Lower lobe of right lung (tissue), 2 donors: ENCODE results near the gene CEP295NL. TPM values are rescaled to one million over a fixed set of nuclear protein-coding genes. Genes with fewer than 3 reads are reported as not detected.
A peak's percentile ranks its signal among the peaks of the same experiment; 100 is the strongest.

Experiments used
- ATAC-seq, 2 donors: fragments of 200-7000 bp; cut with Tn5 transposase; one replicate each; pipeline ENCODE4 v1.9.1; 2020 to 2022; ENCODE audit warnings: mild to moderate bottlenecking in 2 of 2, moderate library complexity in 2 of 2
- DNase-seq: peaks from one replicate; pipeline ENCODE4 v3.0.0-alpha.2; 2020
- H3K27ac ChIP-seq: fragments of 200-600 bp; one replicate; pipeline ENCODE4 v1.8.0; 2022
- H3K27me3 ChIP-seq: fragments of 200-600 bp; one replicate; pipeline ENCODE4 v1.8.0; 2022; ENCODE audit warnings: low read depth
- H3K36me3 ChIP-seq: fragments of 200-600 bp; one replicate; pipeline ENCODE4 v1.8.0; 2022; ENCODE audit warnings: mild to moderate bottlenecking
- H3K4me1 ChIP-seq: fragments of 200-600 bp; one replicate; pipeline ENCODE4 v1.8.0; 2022
- H3K4me3 ChIP-seq: fragments of 200-600 bp; one replicate; pipeline ENCODE4 v1.8.0; 2022; ENCODE audit warnings: mild to moderate bottlenecking
- H3K9me3 ChIP-seq: fragments of 200-600 bp; one replicate; pipeline ENCODE4 v1.8.0; 2022
- CTCF ChIP-seq: fragments of 200-600 bp; IDR thresholded peaks from one replicate; pipeline ENCODE4 v1.8.0; 2022; ENCODE audit warnings: antibody characterized with exemption, mild to moderate bottlenecking
- intact Hi-C: fragments of 100-400 bp; cut with DNase I; formaldehyde crosslinking; loops from one replicate; pipeline ENCODE4 v1.11.0; 2022
- total RNA-seq: library from RNA; stranded (reverse); fragmentation: NEBNext Ultra II Directional; extraction: Animal tissue kit (Norgen Biotek cat#: 25700); gene quantifications from one replicate; pipeline ENCODE4 v1.2.1, GENCODE V29; 2021
- donor health status: DM: no; HTN: yes; CAD: no; lungs with severe emphysema.

The CEP295NL gene
- total RNA-seq, 1 donor from 2014 or later: 5.5 TPM

- H3K27ac ChIP-seq: peak overlapping the region; percentile 56
- H3K4me1 ChIP-seq: peaks cover 51% of the 10 kb centered on the region
- H3K4me3 ChIP-seq: no peak overlapping the region
- peak; percentile 79 for DNase-seq
- intact Hi-C loops: no loop called here
- ATAC-seq: peak; percentile 87 to 89
- no peaks in the 10 kb centered on the region for H3K9me3 ChIP-seq
- no peaks in the 10 kb centered on the region for H3K27me3 ChIP-seq
- TF ChIP-seq CTCF: no peak
- peaks cover 18% of the 10 kb centered on the region for H3K36me3 ChIP-seq
Observed at GRCh38 chr17:78899361-78900260, 3.4 kb downstream of the CEP295NL start.

- DNase-seq (no peak), ATAC-seq (no peak)
- intact Hi-C loops: no loop called here
- H3K36me3 ChIP-seq: peaks cover 18% of the 10 kb centered on the region
- peak overlapping the region; percentile 56 for H3K27ac ChIP-seq
- H3K9me3 ChIP-seq: no peaks in the 10 kb centered on the region
- peaks cover 57% of the 10 kb centered on the region for H3K4me1 ChIP-seq
- no peak overlapping the region for H3K4me3 ChIP-seq
- no peaks in the 10 kb centered on the region for H3K27me3 ChIP-seq
- no peak for TF ChIP-seq CTCF
Observed at GRCh38 chr17:78898947-78899346, 4.1 kb downstream of the CEP295NL start.

- ATAC-seq: no peak
- no peak overlapping the region for H3K4me3 ChIP-seq
- peaks cover 58% of the 10 kb centered on the region for H3K4me1 ChIP-seq
- peak overlapping the region; percentile 46 for H3K27ac ChIP-seq
- DNase-seq: no peak
- TF ChIP-seq CTCF: no peak
- H3K27me3 ChIP-seq: no peaks in the 10 kb centered on the region
- peaks cover 18% of the 10 kb centered on the region for H3K36me3 ChIP-seq
- intact Hi-C loops: no loop called here
- no peaks in the 10 kb centered on the region for H3K9me3 ChIP-seq
Observed at GRCh38 chr17:78898075-78898836, 4.7 kb downstream of the CEP295NL start.

GRCh38 chr17:78897664-78898047 is 5.3 kb downstream of the CEP295NL start:
- no peak for ATAC-seq
- Histone ChIP-seq H3K4me1 (peaks cover 59% of the 10 kb centered on the region), H3K27me3 (no peaks in the 10 kb centered on the region), H3K4me3 (no peak overlapping the region), H3K27ac (peak overlapping the region; percentile 6), H3K36me3 (peaks cover 18% of the 10 kb centered on the region), H3K9me3 (no peaks in the 10 kb centered on the region)
- no peak for TF ChIP-seq CTCF
- DNase-seq: no peak
- intact Hi-C loops: no loop called here

GRCh38 chr17:78896834-78897663 is 6.0 kb downstream of the CEP295NL start:
- peak overlapping the region; percentile 6 for H3K27ac ChIP-seq
- peaks cover 18% of the 10 kb centered on the region for H3K36me3 ChIP-seq
- TF ChIP-seq CTCF: no peak
- ATAC-seq (no peak), DNase-seq (no peak)
- H3K4me3 ChIP-seq: no peak overlapping the region
- no peaks in the 10 kb centered on the region for H3K27me3 ChIP-seq
- H3K9me3 ChIP-seq: no peaks in the 10 kb centered on the region
- intact Hi-C loops: no loop called here
- H3K4me1 ChIP-seq: peaks cover 65% of the 10 kb centered on the region
